Right lobe of liver (tissue), 4 donors: ENCODE results near the gene CRAMP1.

Source experiments
- POLR2A ChIP-seq: fragments of 450-650 bp; IDR thresholded peaks from one replicate; pipeline ENCODE4 v1.6.1; 2017; ENCODE audit warnings: antibody characterized with exemption, mild to moderate bottlenecking
- TF ChIP-seq, protein P1 (sequence below), 4 donors: fragments of 200-600 bp in 3 of 4; fragments of 450-650 bp in 1 of 4; IDR thresholded peaks; one replicate each; pipeline versions ENCODE4 v1.5.1 to v1.8.0; 2016 to 2022; ENCODE audit warnings: antibody characterized with exemption in 4 of 4, mild to moderate bottlenecking in 2 of 4
- donor health status: DM: no; HTN: no; CAD: no.
- donor health status: DM: no; HTN: no; CAD: no.
- donor health status: DM: no; HTN: yes; CAD: no.

DNA sequence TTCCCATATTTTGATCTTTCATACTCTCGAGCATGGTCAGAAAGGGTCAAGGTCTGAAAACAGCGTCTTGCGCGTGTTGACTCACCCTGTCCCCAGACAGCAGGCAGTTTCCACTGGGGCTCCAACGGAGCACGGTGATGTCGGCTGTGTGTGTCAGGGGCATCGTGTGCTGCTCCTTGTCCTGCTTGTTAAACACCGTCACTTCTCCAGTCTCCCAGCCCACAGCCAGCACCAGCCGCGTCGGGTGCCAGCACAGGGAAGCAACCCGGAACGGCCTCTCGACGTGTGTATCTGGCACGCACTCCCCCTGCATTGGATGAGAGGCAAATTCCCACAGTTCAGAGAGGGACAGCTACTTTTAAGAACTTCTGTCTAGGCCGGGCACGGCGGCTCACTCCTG lies 9.9 kb upstream of the CRAMP1 start:
- TF ChIP-seq, protein P1, sequence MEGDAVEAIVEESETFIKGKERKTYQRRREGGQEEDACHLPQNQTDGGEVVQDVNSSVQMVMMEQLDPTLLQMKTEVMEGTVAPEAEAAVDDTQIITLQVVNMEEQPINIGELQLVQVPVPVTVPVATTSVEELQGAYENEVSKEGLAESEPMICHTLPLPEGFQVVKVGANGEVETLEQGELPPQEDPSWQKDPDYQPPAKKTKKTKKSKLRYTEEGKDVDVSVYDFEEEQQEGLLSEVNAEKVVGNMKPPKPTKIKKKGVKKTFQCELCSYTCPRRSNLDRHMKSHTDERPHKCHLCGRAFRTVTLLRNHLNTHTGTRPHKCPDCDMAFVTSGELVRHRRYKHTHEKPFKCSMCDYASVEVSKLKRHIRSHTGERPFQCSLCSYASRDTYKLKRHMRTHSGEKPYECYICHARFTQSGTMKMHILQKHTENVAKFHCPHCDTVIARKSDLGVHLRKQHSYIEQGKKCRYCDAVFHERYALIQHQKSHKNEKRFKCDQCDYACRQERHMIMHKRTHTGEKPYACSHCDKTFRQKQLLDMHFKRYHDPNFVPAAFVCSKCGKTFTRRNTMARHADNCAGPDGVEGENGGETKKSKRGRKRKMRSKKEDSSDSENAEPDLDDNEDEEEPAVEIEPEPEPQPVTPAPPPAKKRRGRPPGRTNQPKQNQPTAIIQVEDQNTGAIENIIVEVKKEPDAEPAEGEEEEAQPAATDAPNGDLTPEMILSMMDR (IDR thresholded peaks at IDR 0.05): no peak
- no peak for TF ChIP-seq POLR2A
